Upper lobe of right lung (tissue), 1 donor: ENCODE data around the gene INTS1. TPM values are rescaled to one million over a fixed set of nuclear protein-coding genes. Genes with fewer than 3 reads are reported as not detected.

Source experiments
- ATAC-seq: fragments of 200-7000 bp; cut with Tn5 transposase; one replicate; pipeline ENCODE4 v1.9.1; 2020; ENCODE audit warnings: mild to moderate bottlenecking, moderate library complexity
- DNase-seq: peaks from one replicate; pipeline ENCODE4 v3.0.0-alpha.2; 2020
- H3K27ac ChIP-seq: fragments of 200-600 bp; one replicate; pipeline ENCODE4 v1.8.0; 2022
- H3K27me3 ChIP-seq: fragments of 200-600 bp; one replicate; pipeline ENCODE4 v1.8.0; 2022; ENCODE audit warnings: mild to moderate bottlenecking
- H3K36me3 ChIP-seq: fragments of 200-600 bp; one replicate; pipeline ENCODE4 v1.8.0; 2022
- H3K4me1 ChIP-seq: fragments of 200-600 bp; one replicate; pipeline ENCODE4 v1.8.0; 2022
- H3K4me3 ChIP-seq: fragments of 200-600 bp; one replicate; pipeline ENCODE4 v1.8.0; 2022; ENCODE audit warnings: mild to moderate bottlenecking
- H3K9me3 ChIP-seq: fragments of 200-600 bp; one replicate; pipeline ENCODE4 v1.8.0; 2022
- CTCF ChIP-seq: fragments of 200-600 bp; IDR thresholded peaks from one replicate; pipeline ENCODE4 v1.8.0; 2022; ENCODE audit warnings: antibody characterized with exemption
- intact Hi-C: fragments of 100-400 bp; cut with DNase I; formaldehyde crosslinking; loops from one replicate; pipeline ENCODE4 v1.11.0; 2022
- total RNA-seq: library from RNA; stranded (reverse); fragmentation: NEBNext Ultra II Directional; extraction: Animal tissue kit (Norgen Biotek cat#: 25700); gene quantifications from one replicate; pipeline ENCODE4 v1.2.1, GENCODE V29; 2021
- donor health status: DM: no; HTN: yes; CAD: no; lungs with severe emphysema.

The INTS1 gene
- total RNA-seq, 1 donor from 2014 or later = 49.2 TPM

DNA sequence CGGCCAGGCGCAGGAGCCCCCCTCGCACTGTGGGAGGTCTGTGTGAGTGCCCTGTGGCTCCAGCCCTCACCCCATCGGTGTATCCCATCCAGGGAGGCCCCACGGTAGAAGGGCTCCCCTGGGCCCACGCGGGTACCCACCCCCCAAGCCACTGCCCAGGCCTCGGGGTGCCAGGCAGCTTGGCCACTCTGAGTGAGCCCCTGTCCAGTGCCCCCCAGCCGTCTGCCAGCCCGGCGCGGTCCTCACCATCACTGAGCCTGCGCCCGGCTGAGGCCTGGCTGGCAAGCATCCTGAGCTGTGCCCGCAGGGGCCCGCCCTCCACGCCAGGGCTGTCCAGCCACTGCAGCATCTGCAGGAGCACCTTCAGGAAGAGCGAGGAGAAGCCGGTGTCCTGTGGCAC lies 25.7 kb downstream of the INTS1 start:
- Histone ChIP-seq H3K4me1 (peaks cover 4% of the 10 kb centered on the region), H3K27me3 (no peaks in the 10 kb centered on the region), H3K4me3 (no peak overlapping the region), H3K27ac (no peak overlapping the region), H3K36me3 (peaks cover 66% of the 10 kb centered on the region), H3K9me3 (no peaks in the 10 kb centered on the region)
- DNase-seq = no peak
- intact Hi-C loops = no loop called here
- no peak for TF ChIP-seq CTCF
- no peak for ATAC-seq

GRCh38 chr7:1476859-1477258 lies 27.3 kb downstream of the INTS1 start:
- no peak for ATAC-seq
- Histone ChIP-seq H3K27me3 (no peaks in the 10 kb centered on the region), H3K27ac (no peak overlapping the region), H3K9me3 (no peaks in the 10 kb centered on the region), H3K36me3 (peaks cover 66% of the 10 kb centered on the region), H3K4me3 (no peak overlapping the region), H3K4me1 (peaks cover 4% of the 10 kb centered on the region)
- intact Hi-C loops = no loop called here
- no peak for DNase-seq
- TF ChIP-seq CTCF = no peak

DNA sequence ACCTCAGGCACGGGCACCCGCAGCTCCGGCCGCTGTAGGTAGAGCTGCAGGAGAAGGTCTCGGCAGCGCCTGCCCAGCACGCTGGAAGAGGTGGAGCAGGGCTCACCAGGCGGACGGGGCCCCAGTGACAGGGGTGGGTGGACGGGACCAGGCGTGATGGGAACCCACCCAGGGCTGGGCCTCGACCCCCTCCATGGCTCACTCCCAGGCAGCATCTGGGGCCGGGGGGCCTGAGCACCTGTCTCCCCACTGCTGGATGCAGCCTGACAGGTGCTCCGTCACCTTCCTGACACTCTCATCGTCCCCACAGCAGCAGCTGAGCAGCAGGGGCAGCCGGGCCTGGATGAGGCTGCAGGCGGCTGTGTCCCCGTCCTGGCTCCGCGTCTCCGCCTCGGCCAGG lies 28.2 kb downstream of the INTS1 start:
- DNase-seq = no peak
- Histone ChIP-seq H3K4me1 (peaks cover 4% of the 10 kb centered on the region), H3K27ac (no peak overlapping the region), H3K36me3 (peaks cover 66% of the 10 kb centered on the region), H3K4me3 (no peak overlapping the region), H3K27me3 (no peaks in the 10 kb centered on the region), H3K9me3 (no peaks in the 10 kb centered on the region)
- intact Hi-C loops = no loop called here
- no peak for TF ChIP-seq CTCF
- no peak for ATAC-seq

DNA sequence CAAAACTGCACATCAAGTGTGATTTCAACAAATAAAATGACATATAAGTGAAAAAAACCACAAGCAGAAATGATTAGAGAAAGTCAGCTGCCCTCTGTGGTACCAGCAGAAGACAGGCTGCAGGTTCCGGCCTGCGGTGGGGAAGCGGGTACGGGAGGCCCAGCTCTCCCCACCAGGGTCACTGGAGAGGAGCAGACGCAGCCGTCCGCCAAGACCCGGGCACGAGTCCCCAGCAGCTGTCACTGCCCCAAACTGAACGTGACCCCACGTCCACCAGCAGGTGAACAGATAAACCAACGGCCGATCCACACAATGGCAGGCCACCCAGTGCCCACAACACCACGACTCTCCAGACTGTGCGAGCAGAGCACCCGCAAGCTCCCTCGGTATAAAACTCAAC lies 28.8 kb downstream of the INTS1 start:
- no peak for TF ChIP-seq CTCF
- peaks cover 70% of the 10 kb centered on the region for H3K36me3 ChIP-seq
- no peak overlapping the region for H3K4me3 ChIP-seq
- H3K4me1 ChIP-seq = peaks cover 4% of the 10 kb centered on the region
- no peak overlapping the region for H3K27ac ChIP-seq
- H3K9me3 ChIP-seq = no peaks in the 10 kb centered on the region
- no peak for ATAC-seq
- intact Hi-C loops = no loop called here
- H3K27me3 ChIP-seq = no peaks in the 10 kb centered on the region
- no peak for DNase-seq

DNA sequence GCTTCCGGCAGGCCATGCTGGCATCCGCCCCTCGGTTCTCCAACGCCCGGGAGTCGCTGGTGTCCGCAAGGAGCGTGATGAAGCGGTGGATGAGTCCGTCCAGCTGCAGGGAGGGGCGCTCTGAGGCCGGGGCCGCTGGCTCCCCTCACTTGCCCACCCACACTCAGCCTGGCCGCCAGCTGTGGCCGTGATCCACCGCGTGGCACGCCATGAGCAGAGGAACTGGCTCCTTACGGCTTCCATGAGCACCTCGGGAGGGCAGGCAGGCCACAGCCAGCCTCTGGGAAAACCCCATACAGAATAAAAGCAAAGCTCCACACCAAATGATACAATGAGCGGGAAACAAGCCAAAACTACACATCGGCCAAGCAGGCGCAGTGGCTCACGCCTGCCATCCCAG lies 29.5 kb downstream of the INTS1 start:
- ATAC-seq = no peak

More for the DNA sequence above, 29.5 kb downstream of the INTS1 start:
- intact Hi-C loops = loop anchor here (5.0 kb wide), 1 partner anchor 252 kb away; no protein-coding TSS in a partner anchor
- Histone ChIP-seq H3K27ac (no peak overlapping the region), H3K4me1 (peaks cover 4% of the 10 kb centered on the region), H3K4me3 (no peak overlapping the region), H3K27me3 (no peaks in the 10 kb centered on the region), H3K36me3 (peaks cover 72% of the 10 kb centered on the region), H3K9me3 (no peaks in the 10 kb centered on the region)
- TF ChIP-seq CTCF = no peak
- no peak for DNase-seq
